GM18507 (cell line): Measurements from ENCODE around the gene ARL6IP6.
"Not testable (repeated sequence)": the region's sequence is repeated elsewhere in the genome, so short reads cannot be mapped to it uniquely, and the experiment has no call there.

ENCODE experiments used
- DNase-seq: peaks from one replicate; pipeline ENCODE4 v3.0.0; 2011; ENCODE audit warnings: low read depth; ENCODE audit not compliant: insufficient read length; ENCODE audit errors: extremely low spot score
- FAIRE-seq: peaks from 2 replicates; lab custom pipeline; 2011; peaks lifted over from hg19 to GRCh38; lab: Jason Lieb, UNC

ARL6IP6 gene

DNA sequence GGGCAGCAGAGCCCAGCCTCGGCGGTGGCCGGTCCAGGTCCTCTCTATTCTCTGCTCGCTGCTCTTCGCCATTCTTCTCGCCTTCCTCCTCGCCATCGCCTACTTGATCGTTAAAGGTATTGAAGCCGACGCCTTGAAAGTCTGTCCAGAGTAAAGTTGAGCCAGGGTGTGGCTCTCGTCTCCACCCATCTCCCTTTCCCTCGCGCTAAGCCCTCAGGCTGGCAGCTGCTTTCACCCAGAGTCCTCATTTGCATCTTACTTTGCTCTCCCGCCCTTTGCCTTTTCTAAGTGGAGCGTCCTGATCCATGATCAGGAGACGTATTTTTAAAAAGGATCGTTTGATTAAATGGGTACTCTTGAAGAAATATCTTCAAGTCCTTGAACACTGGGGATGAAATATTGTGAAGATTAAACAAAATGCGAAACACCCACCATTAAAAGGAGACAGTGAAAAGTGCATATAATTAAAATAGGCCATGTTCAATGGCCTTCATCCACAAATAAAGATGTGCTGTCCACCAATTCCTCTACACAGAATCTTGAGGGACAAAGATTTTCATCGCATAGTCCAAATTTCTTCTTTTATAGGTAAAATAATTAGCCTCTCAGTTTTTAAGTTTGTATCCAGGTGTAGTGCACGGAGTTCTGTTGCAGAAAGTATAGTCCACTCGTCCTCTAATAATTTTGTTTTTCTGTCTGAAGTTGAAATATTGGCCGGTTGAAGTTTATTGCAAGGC, 657 bp downstream of the ARL6IP6 start:
- FAIRE-seq (no peak), DNase-seq (no peak)

DNA sequence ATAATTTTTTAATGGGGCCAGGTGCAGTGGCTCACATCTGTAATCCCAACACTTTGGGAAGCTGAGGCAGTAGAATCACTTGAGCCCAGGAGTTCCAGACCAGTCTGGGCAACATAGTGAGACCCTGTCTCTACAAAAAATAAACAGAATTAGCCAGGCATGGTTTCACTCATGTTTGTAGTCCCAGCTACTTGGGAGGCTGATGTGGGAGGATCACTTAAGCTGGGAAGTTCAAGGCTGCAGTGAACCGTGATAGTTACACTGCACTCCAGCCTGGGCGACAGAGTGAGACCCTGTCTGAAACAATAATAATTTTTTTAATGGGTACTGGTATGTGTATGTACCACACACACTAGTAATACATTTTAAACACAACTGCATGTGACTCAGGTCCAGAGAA, 2.4 kb downstream of the ARL6IP6 start:
- DNase-seq, result no peak
- FAIRE-seq, result no peak

DNA sequence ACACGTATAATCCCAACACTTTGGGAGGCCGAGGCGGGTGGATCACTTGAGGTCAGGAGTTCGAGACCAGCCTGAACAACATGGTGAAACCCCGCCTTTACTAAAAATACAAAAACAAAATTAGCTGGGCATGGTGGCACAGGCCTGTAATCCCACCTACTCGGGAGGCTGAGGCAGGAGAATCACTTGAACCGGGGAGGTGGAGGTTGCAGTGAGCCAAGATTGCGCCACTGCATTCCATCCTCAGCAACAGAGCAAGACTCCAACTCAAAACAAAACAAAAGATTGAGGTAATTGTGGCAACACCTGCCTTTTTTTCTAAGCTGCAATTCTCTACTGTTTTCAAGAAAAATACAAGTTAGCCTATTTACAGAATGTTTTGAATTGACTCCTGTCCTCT, 4.2 kb downstream of the ARL6IP6 start:
- not testable (repeated sequence) for FAIRE-seq, DNase-seq

DNA sequence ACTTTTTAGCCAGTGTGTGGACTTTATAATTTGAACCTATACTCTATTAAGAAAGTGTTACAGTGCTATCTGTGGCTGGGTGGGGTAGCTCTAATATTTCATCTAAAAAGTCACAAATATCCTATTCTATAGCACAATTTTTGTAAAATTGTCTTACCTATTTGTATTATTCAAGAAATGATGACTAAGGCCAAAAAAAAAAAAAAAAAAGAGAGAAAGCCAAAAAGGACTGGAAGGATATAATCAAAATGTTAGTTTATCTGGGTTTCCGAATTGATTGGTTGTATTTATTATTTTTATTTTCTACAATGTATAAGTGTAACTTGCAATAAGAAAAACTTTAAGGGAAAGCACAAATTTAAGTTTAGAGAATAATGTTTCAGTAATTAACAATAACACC, 5.5 kb downstream of the ARL6IP6 start:
- DNase-seq (no peak), FAIRE-seq (no peak)

DNA sequence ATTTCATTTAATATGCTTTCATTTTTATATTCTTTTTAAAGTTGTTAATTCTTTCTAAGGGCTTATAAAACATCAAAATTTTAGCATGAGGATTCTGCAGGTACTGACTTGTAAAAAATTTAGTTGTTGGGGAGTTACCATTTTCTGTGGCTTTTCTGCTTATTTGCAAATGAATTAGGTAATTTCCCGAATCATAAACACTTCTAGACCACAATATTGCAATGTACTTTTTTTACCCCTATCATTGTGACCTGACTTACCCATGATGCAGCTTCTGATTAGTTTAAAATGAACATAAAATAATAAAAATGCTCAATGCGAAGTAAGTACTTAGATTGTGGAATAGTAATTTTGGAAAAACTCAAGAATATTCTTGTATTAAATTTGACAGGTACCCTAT, 11.4 kb downstream of the ARL6IP6 start:
- FAIRE-seq (no peak), DNase-seq (no peak)

DNA sequence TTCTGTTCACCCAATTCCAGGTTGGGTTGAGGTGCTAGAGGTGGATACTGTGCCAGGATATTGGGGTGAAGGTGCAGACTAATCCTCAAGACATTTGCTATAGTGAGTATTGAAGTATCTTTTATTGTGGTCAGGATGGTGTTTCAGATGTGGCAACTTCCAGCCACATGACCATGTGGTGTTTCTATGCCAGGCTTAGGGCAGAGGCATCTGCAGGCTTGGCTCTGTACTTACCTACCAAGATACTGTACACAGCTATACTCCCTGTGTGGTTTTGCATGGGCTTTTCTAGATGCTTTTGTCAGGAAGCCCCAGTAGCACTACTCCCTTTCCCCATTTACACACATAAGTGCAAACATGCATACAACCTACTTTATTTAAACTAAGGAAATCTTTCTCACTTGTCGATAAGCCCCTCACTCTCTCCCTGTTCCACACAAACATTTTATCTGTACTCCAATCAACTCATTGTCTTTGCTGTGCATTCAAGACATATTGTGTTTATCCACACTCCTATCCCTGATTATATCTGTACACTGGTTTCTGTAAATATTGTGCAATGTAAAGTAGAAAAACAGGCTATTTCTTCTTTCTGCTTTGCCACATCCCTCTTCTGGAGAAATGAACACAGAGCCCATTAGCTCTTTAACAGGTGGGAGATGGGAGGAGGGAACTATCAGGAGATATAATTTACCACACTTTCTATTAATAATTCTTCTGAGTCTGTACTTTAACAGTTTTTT, 12.3 kb downstream of the ARL6IP6 start:
- no peak for FAIRE-seq
- no peak for DNase-seq

DNA sequence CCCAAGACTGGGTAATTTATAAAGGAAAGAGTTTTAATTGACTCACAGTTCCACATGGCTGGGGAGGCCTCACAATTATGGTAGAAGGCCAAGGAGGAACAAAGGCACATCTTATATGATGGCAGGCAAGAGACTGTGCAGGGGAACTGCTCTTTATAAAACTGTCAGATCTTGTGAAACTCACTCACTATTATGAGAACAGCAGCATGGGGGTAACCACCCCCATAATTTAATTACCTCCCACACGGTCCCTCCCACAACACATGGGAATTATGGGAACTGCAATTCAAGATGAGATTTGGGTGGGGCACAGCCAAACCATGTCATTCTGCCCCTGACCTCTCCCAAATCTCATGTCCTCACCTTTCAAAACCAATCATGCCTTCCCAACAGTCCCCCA, 19.1 kb downstream of the ARL6IP6 start:
- FAIRE-seq, DNase-seq: not testable (repeated sequence)

DNA sequence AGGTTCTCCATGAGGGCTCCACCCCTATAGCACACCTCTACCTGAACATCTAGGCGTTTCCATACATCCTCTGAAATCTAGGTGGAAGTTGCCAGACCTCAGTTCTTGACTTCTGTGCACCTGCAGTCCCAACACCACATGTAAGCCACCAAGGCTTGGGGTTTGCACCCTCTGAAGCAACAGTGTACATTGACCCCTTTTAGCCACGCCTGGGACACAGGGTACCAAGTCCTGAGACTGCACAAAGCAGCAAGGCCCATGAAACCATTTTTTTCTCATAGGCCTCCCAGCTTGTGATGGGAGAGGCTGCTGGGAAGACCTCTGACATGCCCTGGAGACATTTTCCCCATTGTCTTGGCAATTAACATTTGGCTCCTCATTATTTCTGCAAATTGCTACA, 20.0 kb downstream of the ARL6IP6 start:
- DNase-seq (no peak), FAIRE-seq (no peak)

DNA sequence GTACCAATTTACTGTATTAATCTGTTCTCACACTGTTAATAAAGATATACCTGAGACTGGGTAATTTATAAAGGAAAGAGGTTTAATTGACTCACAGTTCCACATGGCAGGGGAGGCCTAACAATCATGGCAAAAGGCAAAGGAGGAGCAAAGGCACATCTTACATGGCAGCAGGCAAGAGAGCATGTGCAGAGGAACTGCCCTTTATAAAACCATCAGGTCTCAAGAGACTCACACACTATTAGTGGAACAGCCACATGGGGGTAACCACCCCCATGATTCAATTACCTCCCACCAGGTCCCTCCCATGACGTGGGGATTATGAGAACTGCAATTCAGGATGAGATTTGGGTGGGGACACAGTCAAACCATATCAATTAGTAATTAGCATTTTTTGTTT, 21.3 kb downstream of the ARL6IP6 start:
- not testable (repeated sequence) for DNase-seq, FAIRE-seq

DNA sequence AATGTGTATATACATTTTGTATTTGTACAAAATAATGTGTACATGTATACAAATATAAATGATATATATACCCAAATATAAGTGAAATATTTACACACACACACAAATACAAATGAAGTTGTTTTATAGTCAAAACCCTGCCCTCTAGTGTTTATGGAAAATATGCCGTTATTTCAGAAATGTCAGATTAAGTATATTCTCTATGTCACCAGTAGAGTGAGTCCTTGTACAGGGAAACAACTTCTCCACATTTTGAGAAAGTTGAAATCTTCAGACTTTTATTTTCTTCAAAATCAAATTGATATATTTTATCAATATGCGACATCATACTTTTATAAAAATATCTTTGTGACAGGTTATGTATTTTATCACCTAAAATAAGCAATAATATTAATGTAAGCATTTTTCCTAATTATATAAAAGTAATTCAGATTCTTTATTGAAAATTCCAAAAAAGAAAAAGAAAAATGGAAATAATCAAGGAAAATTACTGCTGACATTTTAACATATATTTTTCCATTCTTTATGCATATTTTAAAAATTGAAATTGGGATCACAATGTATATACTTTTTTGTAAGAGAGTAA, 22.4 kb downstream of the ARL6IP6 start:
- DNase-seq (no peak), FAIRE-seq (peak; percentile 74)

DNA sequence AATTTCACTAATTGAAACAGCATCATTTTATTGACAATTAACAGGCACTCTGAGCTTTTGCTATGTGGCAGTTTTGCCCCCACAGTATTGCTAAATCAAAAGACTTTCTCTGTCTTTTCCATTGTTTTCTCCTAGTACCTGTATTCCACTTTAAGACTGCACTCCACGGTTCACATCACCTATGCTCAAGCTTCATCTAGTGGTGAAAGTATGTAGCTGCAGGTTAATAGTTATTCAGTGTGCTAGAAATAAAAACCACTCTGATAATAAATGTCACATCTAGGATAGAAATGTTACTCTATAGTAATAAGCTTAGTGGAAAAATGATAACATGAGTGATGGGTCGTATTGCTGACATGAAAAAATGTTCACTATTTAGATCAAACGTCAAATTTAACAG, 24.6 kb downstream of the ARL6IP6 start:
- DNase-seq, result no peak
- peak; percentile 72 for FAIRE-seq

DNA sequence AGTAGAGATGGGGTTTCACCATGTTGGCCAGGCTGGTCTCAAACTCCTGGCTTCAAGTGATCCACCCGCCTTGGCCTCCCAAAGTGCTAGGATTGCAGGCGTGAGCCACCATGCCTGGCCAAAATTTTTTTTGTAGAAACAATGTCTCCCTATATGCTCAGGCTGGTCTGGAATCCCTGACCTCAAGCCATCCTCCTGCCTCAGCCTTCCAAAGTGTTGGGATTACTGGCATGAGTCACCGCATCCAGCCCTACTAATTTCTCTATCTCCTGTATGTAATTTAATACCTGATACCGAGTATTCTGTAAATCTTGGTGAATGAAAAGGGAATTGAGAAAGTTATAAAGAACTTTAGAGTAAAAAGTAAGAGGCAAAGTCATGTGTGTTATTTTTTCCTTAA, 29.3 kb downstream of the ARL6IP6 start:
- DNase-seq, FAIRE-seq: not testable (repeated sequence)

DNA sequence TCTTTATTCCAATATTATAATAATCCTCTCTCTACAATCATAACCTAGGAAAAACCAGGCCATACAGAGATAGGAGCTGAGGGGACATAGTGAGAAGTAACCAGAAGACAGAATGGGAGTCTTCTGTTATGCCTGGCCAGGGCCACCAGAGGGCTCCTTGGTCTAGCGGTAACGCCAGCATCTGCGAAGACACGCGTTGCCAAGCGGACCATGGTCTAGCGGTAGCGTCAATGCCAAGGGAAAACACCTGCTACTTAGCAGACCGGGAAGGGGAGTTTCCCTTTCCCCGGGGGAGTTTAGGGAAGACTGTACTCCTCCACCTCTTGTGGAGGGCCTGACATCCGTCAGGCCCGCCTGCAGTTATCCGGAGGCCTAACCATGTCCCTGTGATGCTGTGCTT, 36.6 kb downstream of the ARL6IP6 start:
- peak; percentile 55 for FAIRE-seq
- DNase-seq, result no peak

DNA sequence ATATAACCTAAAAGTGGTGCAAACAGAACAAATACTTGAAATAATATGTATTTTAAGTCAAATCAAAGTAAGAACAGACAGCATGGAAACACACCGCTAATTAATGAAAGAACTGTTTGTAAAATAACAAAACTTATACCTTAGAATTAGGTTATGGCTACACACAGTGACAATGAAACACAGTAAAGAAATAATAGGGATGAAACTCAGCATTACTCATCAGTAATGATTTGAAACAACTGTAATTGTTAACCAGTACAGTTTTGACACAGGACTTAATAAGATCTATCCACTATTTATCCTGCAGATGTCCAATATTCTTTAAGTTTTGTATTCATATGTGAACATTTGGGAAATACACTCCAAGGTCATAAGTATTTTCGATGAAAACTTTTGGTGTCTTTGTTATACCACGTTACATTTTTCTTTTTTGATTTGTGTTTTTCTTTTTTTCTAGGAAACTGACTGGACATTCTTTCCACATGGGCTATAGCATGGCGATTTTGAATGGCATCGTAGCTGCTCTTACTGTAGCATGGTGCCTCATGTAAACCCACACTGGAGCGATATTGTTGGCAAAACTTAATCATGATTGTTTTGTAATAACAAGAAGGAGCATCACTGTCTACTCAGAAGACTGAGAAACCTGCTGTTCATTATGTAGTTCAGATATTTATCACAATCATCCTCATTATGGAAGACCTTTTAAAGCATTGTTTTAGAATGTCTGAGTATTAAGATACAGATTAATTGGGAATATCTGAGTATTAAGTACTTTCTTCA, 41.1 kb downstream of the ARL6IP6 start:
- DNase-seq (no peak), FAIRE-seq (peak; percentile 24)

DNA sequence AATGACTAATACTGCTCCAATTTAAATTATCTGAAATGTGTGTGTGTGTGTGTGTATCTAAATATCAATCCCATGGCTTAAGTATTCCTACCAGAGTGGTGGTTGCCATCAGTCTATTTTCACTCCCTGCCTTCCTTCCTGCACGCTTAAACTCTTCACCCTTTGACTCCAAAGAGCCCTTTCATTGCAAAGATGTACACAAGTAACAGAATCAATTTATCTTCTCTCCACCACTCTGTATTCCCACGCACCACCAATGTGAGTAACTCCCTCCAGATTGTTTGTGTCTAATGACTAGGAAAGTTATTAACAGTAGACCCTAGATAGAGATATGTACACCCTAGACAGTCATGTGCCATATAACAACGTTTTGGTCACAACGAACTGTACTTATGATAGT, 42.8 kb downstream of the ARL6IP6 start:
- FAIRE-seq (no peak), DNase-seq (no peak)

DNA sequence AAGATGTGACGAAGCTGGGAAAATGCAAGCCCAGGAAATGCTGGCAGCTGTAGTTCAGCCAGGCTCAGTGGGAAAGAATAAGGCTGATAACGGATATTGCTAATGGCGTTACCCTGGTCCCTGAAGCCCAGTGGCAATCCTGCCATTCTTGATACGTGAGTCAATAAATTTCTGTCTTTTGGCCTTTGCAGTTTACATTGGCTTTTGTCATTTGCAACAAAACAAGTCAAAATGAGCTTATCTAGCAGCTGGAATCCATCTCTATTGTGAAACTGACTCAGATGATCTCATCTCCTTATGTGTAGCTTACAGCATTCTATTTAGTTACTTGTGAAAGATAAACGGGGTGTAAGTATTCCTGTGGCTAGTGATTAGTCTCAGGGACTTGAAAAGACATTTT, 43.8 kb downstream of the ARL6IP6 start:
- no peak for FAIRE-seq
- no peak for DNase-seq

DNA sequence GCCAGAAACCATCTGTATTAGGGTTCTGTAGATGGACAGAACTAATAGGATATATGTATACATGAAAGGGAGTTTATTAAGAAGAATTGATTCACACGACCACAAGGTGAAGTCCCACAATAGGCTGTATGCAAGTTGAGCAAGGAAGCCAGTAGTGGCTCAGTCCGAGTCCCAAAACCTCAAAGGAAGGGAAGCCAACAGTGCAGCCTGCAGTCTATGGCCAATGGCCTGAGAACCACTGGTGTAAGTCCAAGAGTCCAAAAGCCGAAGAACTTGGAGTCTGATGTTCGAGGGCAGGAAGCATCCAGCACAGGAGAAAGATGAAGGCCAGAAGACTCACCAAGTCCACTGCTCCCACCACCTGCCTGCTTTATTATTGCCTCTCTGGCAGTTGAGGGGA, 44.8 kb downstream of the ARL6IP6 start:
- FAIRE-seq, DNase-seq: not testable (repeated sequence)

DNA sequence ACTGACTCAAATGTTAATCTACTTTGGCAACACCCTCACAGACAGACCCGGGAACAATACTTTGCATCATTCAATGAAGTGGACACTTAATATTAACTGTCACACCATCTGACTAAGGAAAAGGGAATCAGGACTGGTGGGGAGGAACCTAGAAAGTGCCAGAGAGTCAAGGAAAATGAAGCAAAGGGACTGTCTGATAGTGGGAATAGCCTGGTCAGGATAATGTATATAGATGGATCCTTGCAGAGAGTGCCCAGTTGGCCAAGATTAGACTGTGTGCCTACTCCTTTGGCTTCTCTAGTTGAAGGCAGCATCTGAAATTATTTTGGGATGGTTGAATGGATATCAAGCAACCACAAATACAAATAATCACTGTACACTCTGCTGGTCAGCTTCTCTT, 45.2 kb downstream of the ARL6IP6 start:
- FAIRE-seq (no peak), DNase-seq (no peak)

DNA sequence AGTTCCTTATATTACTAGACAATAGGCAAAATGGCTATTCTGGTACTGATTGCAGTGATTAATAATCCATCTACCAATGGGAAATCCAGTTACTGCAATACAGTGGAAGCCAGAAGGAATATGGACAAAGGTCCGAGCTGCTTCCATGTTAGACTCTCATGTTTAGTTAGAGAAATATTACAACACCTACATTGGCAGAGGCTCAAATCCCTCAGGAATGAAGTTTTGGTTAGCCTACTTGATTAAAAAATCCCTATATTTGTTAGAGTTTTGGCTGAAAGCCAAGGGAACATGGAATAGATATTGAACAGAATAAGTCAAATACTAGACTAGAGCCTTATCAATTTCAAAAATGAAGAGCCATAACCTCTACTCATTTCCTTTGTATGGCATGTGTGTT, 48.5 kb downstream of the ARL6IP6 start:
- DNase-seq (no peak), FAIRE-seq (no peak)

DNA sequence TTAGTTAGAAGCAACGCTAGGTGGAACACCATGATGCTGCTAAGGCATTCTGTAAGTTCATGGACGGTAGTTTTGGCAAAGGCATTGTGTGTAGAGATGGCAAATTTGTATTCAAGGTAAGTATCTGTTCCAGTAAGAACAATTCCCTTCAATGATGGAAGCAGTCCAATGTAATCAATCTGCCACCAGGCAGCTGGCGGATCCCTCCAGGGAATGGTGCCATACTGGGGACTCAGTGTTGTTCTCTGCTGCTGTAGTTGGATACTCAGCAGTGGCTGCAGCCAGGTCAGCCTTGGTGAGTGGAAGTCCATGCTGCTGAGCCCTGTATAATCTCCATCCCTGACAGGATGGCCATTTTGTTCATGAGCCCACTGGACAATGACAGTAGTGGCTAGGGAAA, 62.8 kb downstream of the ARL6IP6 start:
- DNase-seq, result no peak
- no peak for FAIRE-seq
